Body of pancreas (tissue), 4 donors: ENCODE results near the gene THAP12.

Experiments
- CTCF ChIP-seq, 7 experiments: fragments of 450-650 bp in 4 of 7; fragments of 200-600 bp in 3 of 7; sonication (generic) in 3 of 7; IDR thresholded peaks; one replicate each; pipeline ENCODE4 v1.5.1; 2016 to 2019; ENCODE audit warnings: antibody characterized with exemption in 7 of 7
- POLR2A ChIP-seq, 3 donors: fragments of 450-650 bp; IDR thresholded peaks; one replicate each; pipeline ENCODE4 v1.6.1; 2016; ENCODE audit warnings: antibody characterized with exemption in 3 of 3, mild to moderate bottlenecking in 2 of 3

- no peak for TF ChIP-seq CTCF (IDR thresholded peaks at IDR 0.05)
- no peak for TF ChIP-seq POLR2A (IDR thresholded peaks at IDR 0.05)
These were observed 19.6 kb downstream of the THAP12 start for GRCh38 chr11:76361374-76361773.
